ENCODE data around the gene PRDM16. TPM values are rescaled to one million over a fixed set of nuclear protein-coding genes. Genes with fewer than 3 reads are reported as not detected.

PRDM16 gene
- total RNA-seq, 1 experiment from 2014 or later: 1.6 TPM

DNA sequence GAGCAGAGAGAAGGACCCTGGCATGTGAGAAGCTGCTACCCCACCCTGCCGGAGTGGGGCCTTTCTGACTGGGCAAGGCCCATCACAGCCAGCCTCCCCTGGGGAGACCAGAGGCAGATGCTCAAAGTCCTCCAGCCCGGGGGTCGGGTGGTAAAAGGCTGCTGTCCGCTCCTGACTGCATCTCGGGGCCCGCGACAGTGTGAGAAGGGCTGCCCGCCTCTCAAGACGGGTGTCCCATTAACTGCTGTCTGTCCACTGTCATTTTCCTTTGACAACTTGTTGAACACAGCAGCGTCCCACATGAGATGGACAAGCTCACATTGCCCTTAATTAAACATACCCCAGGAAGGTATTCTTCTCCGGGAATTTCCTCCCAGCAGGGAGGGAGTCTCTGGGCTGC is 294.0 kb downstream of the PRDM16 start (continued):
- TF ChIP-seq, protein P1, sequence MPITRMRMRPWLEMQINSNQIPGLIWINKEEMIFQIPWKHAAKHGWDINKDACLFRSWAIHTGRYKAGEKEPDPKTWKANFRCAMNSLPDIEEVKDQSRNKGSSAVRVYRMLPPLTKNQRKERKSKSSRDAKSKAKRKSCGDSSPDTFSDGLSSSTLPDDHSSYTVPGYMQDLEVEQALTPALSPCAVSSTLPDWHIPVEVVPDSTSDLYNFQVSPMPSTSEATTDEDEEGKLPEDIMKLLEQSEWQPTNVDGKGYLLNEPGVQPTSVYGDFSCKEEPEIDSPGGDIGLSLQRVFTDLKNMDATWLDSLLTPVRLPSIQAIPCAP (CRISPR knock-in tag; IDR thresholded peaks at IDR 0.05): no peak

- Mint-ChIP-seq H3K4me1 (peaks cover 7% of the 10 kb centered on the region), H3K4me3 (no peak overlapping the region), H3K9me3 (no peaks in the 10 kb centered on the region), H3K36me3 (no peaks in the 10 kb centered on the region), H3K27me3 (ENCODE audit: low read depth) (no peaks in the 10 kb centered on the region; the same call in 1 of the 2 replicates), H3K27ac (no peak overlapping the region)
- POLR2A ChIA-PET: no interaction called here
- CTCF ChIA-PET: interaction anchor here (1.1 to 1.9 kb wide), 6 partner anchors 14 to 351 kb away, joined by 3 to 9 read pairs (median 4); no protein-coding TSS in a partner anchor
- no peak for ATAC-seq
- no peak for DNase-seq (ENCODE audit: low spot score)
- no peak for TF ChIP-seq ZNF671 (CRISPR knock-in tag; IDR thresholded peaks at IDR 0.05)
- no peak for TF ChIP-seq HMGA2 (CRISPR knock-in tag; IDR thresholded peaks at IDR 0.05)
- TF ChIP-seq JUN (CRISPR knock-in tag; IDR thresholded peaks at IDR 0.05): no peak
Observed at GRCh38 chr1:3363756-3364155, 294.8 kb downstream of the PRDM16 start.

GRCh38 chr1:3364551-3364950 is 295.5 kb downstream of the PRDM16 start:
- DNase-seq (ENCODE audit: low spot score) (no peak), ATAC-seq (no peak)
- H3K4me3 Mint-ChIP-seq: no peak overlapping the region
- no peak for TF ChIP-seq ZNF121 (CRISPR knock-in tag; IDR thresholded peaks at IDR 0.05)
- no peak for TF ChIP-seq ZNF317 (CRISPR knock-in tag; IDR thresholded peaks at IDR 0.05; ENCODE audit: borderline replicate concordance, low read depth)
- no peak for TF ChIP-seq ZNF138 (CRISPR knock-in tag; conservative IDR thresholded peaks at IDR 0.05)
- TF ChIP-seq ESRRA (CRISPR knock-in tag; IDR thresholded peaks at IDR 0.05; ENCODE audit: borderline replicate concordance): no peak
- TF ChIP-seq, protein P1 (CRISPR knock-in tag; IDR thresholded peaks at IDR 0.05): no peak
- TF ChIP-seq, protein P2, sequence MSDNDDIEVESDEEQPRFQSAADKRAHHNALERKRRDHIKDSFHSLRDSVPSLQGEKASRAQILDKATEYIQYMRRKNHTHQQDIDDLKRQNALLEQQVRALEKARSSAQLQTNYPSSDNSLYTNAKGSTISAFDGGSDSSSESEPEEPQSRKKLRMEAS (CRISPR knock-in tag; IDR thresholded peaks at IDR 0.05): no peak
- TF ChIP-seq NR1H2 (CRISPR knock-in tag; IDR thresholded peaks at IDR 0.05): no peak
- TF ChIP-seq ZBTB21 (CRISPR knock-in tag; IDR thresholded peaks at IDR 0.05; ENCODE audit: borderline replicate concordance): no peak
- ChIA-PET CTCF (interaction anchor here (1.2 to 1.9 kb wide), 2 partner anchors 15 to 45 kb away, joined by 3 to 9 read pairs; no protein-coding TSS in a partner anchor), POLR2A (no interaction called here)
- peaks cover 15% of the 10 kb centered on the region for H3K4me1 Mint-ChIP-seq
- H3K27me3 Mint-ChIP-seq (ENCODE audit: low read depth): no peaks in the 10 kb centered on the region; the same call in 1 of the 2 replicates
- no peaks in the 10 kb centered on the region for H3K9me3 Mint-ChIP-seq
- H3K27ac Mint-ChIP-seq: no peak overlapping the region
- H3K36me3 Mint-ChIP-seq: no peaks in the 10 kb centered on the region

DNA sequence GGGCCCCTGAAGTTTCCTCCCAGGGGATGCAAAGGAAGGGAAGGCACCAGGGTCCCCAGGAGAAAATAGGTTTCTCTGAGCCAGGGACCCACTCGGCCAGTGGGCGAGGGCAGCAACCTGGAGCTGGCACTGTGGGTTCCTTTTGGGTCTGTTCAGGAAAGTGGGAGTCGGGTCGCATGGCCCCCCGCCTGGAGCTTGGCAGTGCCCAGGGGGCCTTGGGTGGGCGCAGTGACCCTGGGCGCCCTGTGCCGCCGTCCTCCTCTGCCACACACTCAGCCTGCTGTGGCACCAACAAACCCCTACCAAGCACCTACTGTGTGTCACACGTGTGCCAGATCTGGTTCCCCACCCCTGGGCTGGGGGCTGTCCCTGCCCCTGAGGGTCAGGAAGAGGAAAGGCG is 296.0 kb downstream of the PRDM16 start:
- no peak overlapping the region for H3K4me3 Mint-ChIP-seq
- no peaks in the 10 kb centered on the region for H3K36me3 Mint-ChIP-seq

DNA sequence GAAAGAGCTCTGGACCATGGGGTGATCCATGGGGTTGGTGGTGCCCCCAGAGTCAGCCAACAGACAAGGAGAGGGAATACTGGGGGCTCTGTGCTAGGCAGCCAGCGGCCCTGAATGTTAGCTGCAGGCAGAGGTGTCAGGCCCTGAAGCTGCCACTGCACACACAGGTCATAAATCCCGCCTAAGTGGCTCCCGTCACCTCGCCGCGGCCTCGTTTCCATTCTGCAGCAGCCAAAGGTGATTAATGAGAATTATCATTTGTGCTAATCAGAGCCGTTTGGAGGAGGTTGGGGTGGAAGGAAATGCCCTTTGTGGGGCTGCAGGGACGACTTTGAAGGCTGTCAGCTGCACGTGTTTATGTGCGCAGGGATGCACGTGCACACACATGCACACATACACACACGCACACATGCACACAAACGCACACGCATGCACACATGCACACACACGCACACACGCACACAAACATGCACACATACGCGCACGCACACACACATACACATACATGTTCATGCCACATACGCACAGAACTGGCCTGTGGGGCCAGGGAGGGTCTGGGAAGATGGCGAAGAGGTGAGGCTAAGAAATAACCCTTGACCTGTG is 296.6 kb downstream of the PRDM16 start:
- ChIA-PET POLR2A (no interaction called here), CTCF (no interaction called here)
- DNase-seq (ENCODE audit: low spot score) (no peak), ATAC-seq (no peak)
- H3K27me3 Mint-ChIP-seq (ENCODE audit: low read depth): no peaks in the 10 kb centered on the region; the same call in 1 of the 2 replicates
- peaks cover 17% of the 10 kb centered on the region for H3K4me1 Mint-ChIP-seq
- no peaks in the 10 kb centered on the region for H3K36me3 Mint-ChIP-seq
- peaks cover 2% of the 10 kb centered on the region; the same call in 1 of the 2 replicates for H3K9me3 Mint-ChIP-seq
- no peak overlapping the region for H3K4me3 Mint-ChIP-seq
- no peak for TF ChIP-seq OVOL2 (CRISPR knock-in tag; IDR thresholded peaks at IDR 0.05; ENCODE audit: borderline replicate concordance)
- TF ChIP-seq, protein P3, sequence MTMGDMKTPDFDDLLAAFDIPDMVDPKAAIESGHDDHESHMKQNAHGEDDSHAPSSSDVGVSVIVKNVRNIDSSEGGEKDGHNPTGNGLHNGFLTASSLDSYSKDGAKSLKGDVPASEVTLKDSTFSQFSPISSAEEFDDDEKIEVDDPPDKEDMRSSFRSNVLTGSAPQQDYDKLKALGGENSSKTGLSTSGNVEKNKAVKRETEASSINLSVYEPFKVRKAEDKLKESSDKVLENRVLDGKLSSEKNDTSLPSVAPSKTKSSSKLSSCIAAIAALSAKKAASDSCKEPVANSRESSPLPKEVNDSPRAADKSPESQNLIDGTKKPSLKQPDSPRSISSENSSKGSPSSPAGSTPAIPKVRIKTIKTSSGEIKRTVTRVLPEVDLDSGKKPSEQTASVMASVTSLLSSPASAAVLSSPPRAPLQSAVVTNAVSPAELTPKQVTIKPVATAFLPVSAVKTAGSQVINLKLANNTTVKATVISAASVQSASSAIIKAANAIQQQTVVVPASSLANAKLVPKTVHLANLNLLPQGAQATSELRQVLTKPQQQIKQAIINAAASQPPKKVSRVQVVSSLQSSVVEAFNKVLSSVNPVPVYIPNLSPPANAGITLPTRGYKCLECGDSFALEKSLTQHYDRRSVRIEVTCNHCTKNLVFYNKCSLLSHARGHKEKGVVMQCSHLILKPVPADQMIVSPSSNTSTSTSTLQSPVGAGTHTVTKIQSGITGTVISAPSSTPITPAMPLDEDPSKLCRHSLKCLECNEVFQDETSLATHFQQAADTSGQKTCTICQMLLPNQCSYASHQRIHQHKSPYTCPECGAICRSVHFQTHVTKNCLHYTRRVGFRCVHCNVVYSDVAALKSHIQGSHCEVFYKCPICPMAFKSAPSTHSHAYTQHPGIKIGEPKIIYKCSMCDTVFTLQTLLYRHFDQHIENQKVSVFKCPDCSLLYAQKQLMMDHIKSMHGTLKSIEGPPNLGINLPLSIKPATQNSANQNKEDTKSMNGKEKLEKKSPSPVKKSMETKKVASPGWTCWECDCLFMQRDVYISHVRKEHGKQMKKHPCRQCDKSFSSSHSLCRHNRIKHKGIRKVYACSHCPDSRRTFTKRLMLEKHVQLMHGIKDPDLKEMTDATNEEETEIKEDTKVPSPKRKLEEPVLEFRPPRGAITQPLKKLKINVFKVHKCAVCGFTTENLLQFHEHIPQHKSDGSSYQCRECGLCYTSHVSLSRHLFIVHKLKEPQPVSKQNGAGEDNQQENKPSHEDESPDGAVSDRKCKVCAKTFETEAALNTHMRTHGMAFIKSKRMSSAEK (CRISPR knock-in tag; IDR thresholded peaks at IDR 0.05; ENCODE audit: borderline replicate concordance): no peak
- TF ChIP-seq ZBTB21 (CRISPR knock-in tag; IDR thresholded peaks at IDR 0.05; ENCODE audit: borderline replicate concordance): no peak
- no peak overlapping the region for H3K27ac Mint-ChIP-seq

More for the DNA sequence above, 296.0 kb downstream of the PRDM16 start:
- POLR2A ChIA-PET: no interaction called here
- no peak for DNase-seq (ENCODE audit: low spot score)
- H3K9me3 Mint-ChIP-seq: no peaks in the 10 kb centered on the region
- CTCF ChIA-PET: no interaction called here
- ATAC-seq: no peak
- no peak overlapping the region for H3K27ac Mint-ChIP-seq
- H3K4me1 Mint-ChIP-seq: peaks cover 17% of the 10 kb centered on the region
- no peak for TF ChIP-seq ZBTB21 (CRISPR knock-in tag; IDR thresholded peaks at IDR 0.05; ENCODE audit: borderline replicate concordance)
- no peak for TF ChIP-seq ZNF396 (CRISPR knock-in tag; IDR thresholded peaks at IDR 0.05; ENCODE audit: borderline replicate concordance)
- no peak for TF ChIP-seq GRHL2 (CRISPR knock-in tag; IDR thresholded peaks at IDR 0.05; ENCODE audit: insufficient replicate concordance, severe bottlenecking)
- no peaks in the 10 kb centered on the region; the same call in 1 of the 2 replicates for H3K27me3 Mint-ChIP-seq (ENCODE audit: low read depth)
